BJ (cell line): ENCODE results near the gene FAM13B. TPM values are rescaled to one million over a fixed set of nuclear protein-coding genes. Genes with fewer than 3 reads are reported as not detected.

ENCODE experiments used
- CTCF ChIA-PET: fragments of 350-600 bp; formaldehyde crosslinking; extraction: SDS; loops from one replicate; lab custom pipeline; 2021; ENCODE audit warnings: antibody characterized with exemption, inconsistent platforms; lab: Yijun Ruan, JAX
- POLR2A ChIA-PET: fragments of 300-600 bp; sonication (Branson Sonifier 250); formaldehyde crosslinking; extraction: SDS; loops from one replicate; lab custom pipeline; 2021; ENCODE audit warnings: antibody characterized with exemption; lab: Charles Lee
- DNase-seq: peaks from one replicate; pipeline ENCODE4 v3.0.0-alpha.2; 2011; ENCODE audit warnings: low read depth
- H3K27me3 ChIP-seq: 2 replicates; pipeline ENCODE4 v1.6.0; 2011; ENCODE audit warnings: low read length; ENCODE audit not compliant: control insufficient read depth, insufficient read depth
- H3K36me3 ChIP-seq: 2 replicates; pipeline ENCODE4 v1.5.1; 2011; ENCODE audit warnings: low read length; ENCODE audit not compliant: control insufficient read depth, insufficient read depth
- H3K4me3 ChIP-seq: 2 replicates; pipeline ENCODE4 v1.5.1; 2011; ENCODE audit warnings: low read depth, mild to moderate bottlenecking, control low read depth, low read length
- polyA plus RNA-seq: library from polyadenylated mRNA; depleted of rRNA; stranded (reverse); fragments of >200 nt; gene quantifications from 2 replicates; pipeline ENCODE4 v1.2.3, GENCODE V29; 2011
- TF ChIP-seq, protein P1 (sequence below): IDR thresholded peaks from 2 replicates; pipeline ENCODE4 v1.5.1; 2011; ENCODE audit warnings: low read depth, mild to moderate bottlenecking, control low read depth, inconsistent platforms, low read length, moderate library complexity; ENCODE audit not compliant: insufficient read depth

Gene FAM13B
- polyA plus RNA-seq, 1 experiment: 12.6 TPM

DNA sequence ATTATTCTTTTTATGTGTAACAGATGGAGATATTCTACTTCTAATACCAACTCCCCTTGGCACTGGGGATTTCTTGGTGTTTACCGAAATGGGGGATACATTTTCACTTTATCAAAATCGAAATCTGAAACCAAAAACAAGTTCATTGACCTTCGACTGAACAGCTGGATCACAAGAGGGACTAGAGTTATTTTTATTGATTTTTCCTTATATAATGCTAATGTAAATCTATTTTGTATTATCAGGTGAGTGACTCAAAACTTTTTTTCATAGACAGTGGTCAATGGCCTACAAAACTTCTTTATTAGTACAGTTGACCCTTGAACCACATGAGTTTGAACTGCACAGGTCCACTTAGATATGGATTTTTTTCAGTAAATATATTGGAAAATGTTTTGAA is 133.4 kb downstream of the FAM13B start:
- H3K36me3 ChIP-seq: no peaks in the 10 kb centered on the region
- no peak overlapping the region for H3K4me3 ChIP-seq
- CTCF ChIA-PET: no interaction called here
- no peak for DNase-seq
- TF ChIP-seq, protein P1, sequence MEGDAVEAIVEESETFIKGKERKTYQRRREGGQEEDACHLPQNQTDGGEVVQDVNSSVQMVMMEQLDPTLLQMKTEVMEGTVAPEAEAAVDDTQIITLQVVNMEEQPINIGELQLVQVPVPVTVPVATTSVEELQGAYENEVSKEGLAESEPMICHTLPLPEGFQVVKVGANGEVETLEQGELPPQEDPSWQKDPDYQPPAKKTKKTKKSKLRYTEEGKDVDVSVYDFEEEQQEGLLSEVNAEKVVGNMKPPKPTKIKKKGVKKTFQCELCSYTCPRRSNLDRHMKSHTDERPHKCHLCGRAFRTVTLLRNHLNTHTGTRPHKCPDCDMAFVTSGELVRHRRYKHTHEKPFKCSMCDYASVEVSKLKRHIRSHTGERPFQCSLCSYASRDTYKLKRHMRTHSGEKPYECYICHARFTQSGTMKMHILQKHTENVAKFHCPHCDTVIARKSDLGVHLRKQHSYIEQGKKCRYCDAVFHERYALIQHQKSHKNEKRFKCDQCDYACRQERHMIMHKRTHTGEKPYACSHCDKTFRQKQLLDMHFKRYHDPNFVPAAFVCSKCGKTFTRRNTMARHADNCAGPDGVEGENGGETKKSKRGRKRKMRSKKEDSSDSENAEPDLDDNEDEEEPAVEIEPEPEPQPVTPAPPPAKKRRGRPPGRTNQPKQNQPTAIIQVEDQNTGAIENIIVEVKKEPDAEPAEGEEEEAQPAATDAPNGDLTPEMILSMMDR: no peak
- POLR2A ChIA-PET: no interaction called here
- no peaks in the 10 kb centered on the region for H3K27me3 ChIP-seq

DNA sequence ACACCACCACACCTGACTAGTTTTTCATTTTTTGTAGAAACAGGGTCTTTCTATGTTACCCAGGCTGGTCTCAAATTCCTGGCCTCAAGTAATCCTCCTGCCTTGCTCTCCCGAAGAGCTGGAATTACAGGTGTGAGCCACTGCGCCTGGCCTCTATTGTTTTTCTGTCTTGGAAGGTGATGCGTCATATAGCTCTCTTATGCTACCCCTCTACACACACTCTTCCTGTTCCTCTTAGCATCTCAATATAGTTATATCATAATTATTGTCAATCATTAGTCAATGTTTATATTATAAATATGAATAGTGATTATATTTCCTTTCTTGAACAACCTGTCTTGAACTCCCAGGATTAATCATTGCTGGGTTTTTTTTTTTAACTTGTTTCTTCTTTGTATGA is 136.3 kb downstream of the FAM13B start:
- DNase-seq: no peak
- ChIA-PET CTCF (no interaction called here), POLR2A (no interaction called here)
- no peak overlapping the region for H3K4me3 ChIP-seq
- H3K27me3 ChIP-seq: no peaks in the 10 kb centered on the region
- TF ChIP-seq, protein P1: no peak
- H3K36me3 ChIP-seq: no peaks in the 10 kb centered on the region

- DNase-seq: no peak
- POLR2A ChIA-PET: no interaction called here
- TF ChIP-seq, protein P1: no peak
- Histone ChIP-seq H3K36me3 (no peaks in the 10 kb centered on the region), H3K27me3 (no peaks in the 10 kb centered on the region), H3K4me3 (no peak overlapping the region)
- CTCF ChIA-PET: no interaction called here
Measured at GRCh38 chr5:137894586-137894985, 138.3 kb downstream of the FAM13B start.

GRCh38 chr5:137891849-137892248 is 141.0 kb downstream of the FAM13B start:
- Histone ChIP-seq H3K4me3 (no peak overlapping the region), H3K36me3 (no peaks in the 10 kb centered on the region), H3K27me3 (no peaks in the 10 kb centered on the region)
- TF ChIP-seq, protein P1: no peak
- DNase-seq: no peak
- CTCF ChIA-PET: no interaction called here
- POLR2A ChIA-PET: no interaction called here

- no peaks in the 10 kb centered on the region for H3K27me3 ChIP-seq
- CTCF ChIA-PET: no interaction called here
Measured at GRCh38 chr5:137890845-137891244, 142.0 kb downstream of the FAM13B start.

More at GRCh38 chr5:137890845-137891244, 142.0 kb downstream of the FAM13B start:
- H3K36me3 ChIP-seq: no peaks in the 10 kb centered on the region
- POLR2A ChIA-PET: no interaction called here
- DNase-seq: no peak
- TF ChIP-seq, protein P1: no peak
- H3K4me3 ChIP-seq: no peak overlapping the region
